Left ventricle myocardium inferior (tissue), 1 donor: ENCODE results near the gene SEMA5B. TPM values are rescaled to one million over a fixed set of nuclear protein-coding genes. Genes with fewer than 3 reads are reported as not detected.
A peak's percentile ranks its signal among the peaks of the same experiment; 100 is the strongest.

Source experiments
- DNase-seq: peaks from one replicate; pipeline ENCODE4 v3.0.0-alpha.2; 2020
- H3K27ac ChIP-seq: fragments of 200-600 bp; replicated peaks from 2 replicates; pipeline ENCODE4 v1.8.0; 2021
- H3K27me3 ChIP-seq: fragments of 200-600 bp; 2 replicates; pipeline ENCODE4 v1.8.0; 2021; ENCODE audit warnings: low read depth
- H3K36me3 ChIP-seq: fragments of 200-600 bp; 2 replicates; pipeline ENCODE4 v1.8.0; 2021
- H3K4me1 ChIP-seq: fragments of 200-600 bp; 2 replicates; pipeline ENCODE4 v1.8.0; 2021
- H3K4me3 ChIP-seq: fragments of 200-600 bp; 2 replicates; pipeline ENCODE4 v1.8.0; 2021; ENCODE audit warnings: mild to moderate bottlenecking, moderate library complexity
- H3K9me3 ChIP-seq: fragments of 200-600 bp; replicated peaks from 2 replicates; pipeline ENCODE4 v1.8.0; 2021
- CTCF ChIP-seq: fragments of 200-600 bp; IDR thresholded peaks from 2 replicates; pipeline ENCODE4 v1.8.0; 2021; ENCODE audit warnings: antibody characterized with exemption, mild to moderate bottlenecking, borderline replicate concordance
- intact Hi-C: fragments of 100-400 bp; cut with micrococcal nuclease; formaldehyde crosslinking; loops from one replicate; pipeline ENCODE4 v1.11.0; 2022
- total RNA-seq: library from RNA; stranded (reverse); fragmentation: NEBNext Ultra II Directional; extraction: Animal tissue kit (Norgen Biotek cat#: 25700); gene quantifications from one replicate; pipeline ENCODE4 v1.2.1, GENCODE V29; 2021
- donor health status: DM: no; HTN: yes; CAD: no; lungs with severe emphysema.

SEMA5B gene
- total RNA-seq, 1 donor from 2014 or later, result 5.3 TPM

GRCh38 chr3:122975163-122975923 is 52.2 kb downstream of the SEMA5B start:
- DNase-seq, result no peak
- Histone ChIP-seq H3K4me3 (no peak overlapping the region), H3K27me3 (no peaks in the 10 kb centered on the region), H3K4me1 (peaks cover 81% of the 10 kb centered on the region), H3K27ac (peak overlapping the region; percentile 92), H3K9me3 (no peaks in the 10 kb centered on the region), H3K36me3 (no peaks in the 10 kb centered on the region)
- intact Hi-C loops, result no loop called here
- TF ChIP-seq CTCF, result no peak

GRCh38 chr3:122974764-122975162 is 52.8 kb downstream of the SEMA5B start:
- DNase-seq, result peak; percentile 78
- Histone ChIP-seq H3K4me3 (no peak overlapping the region), H3K4me1 (peaks cover 87% of the 10 kb centered on the region), H3K36me3 (no peaks in the 10 kb centered on the region), H3K27me3 (no peaks in the 10 kb centered on the region), H3K27ac (peak overlapping the region; percentile 92), H3K9me3 (no peaks in the 10 kb centered on the region)
- intact Hi-C loops, result no loop called here
- no peak for TF ChIP-seq CTCF

- Histone ChIP-seq H3K36me3 (no peaks in the 10 kb centered on the region), H3K27ac (peak overlapping the region; percentile 92), H3K4me1 (peaks cover 90% of the 10 kb centered on the region), H3K4me3 (no peak overlapping the region), H3K27me3 (no peaks in the 10 kb centered on the region), H3K9me3 (no peaks in the 10 kb centered on the region)
- intact Hi-C loops, result no loop called here
- TF ChIP-seq CTCF, result no peak
- peak; percentile 52 for DNase-seq
These were observed 53.5 kb downstream of the SEMA5B start for GRCh38 chr3:122973893-122974615.

GRCh38 chr3:122972141-122972540 is 55.4 kb downstream of the SEMA5B start:
- Histone ChIP-seq H3K4me1 (peaks cover 75% of the 10 kb centered on the region), H3K27me3 (no peaks in the 10 kb centered on the region), H3K27ac (peak overlapping the region; percentile 92), H3K9me3 (no peaks in the 10 kb centered on the region), H3K36me3 (no peaks in the 10 kb centered on the region), H3K4me3 (no peak overlapping the region)
- no peak for TF ChIP-seq CTCF
- intact Hi-C loops, result no loop called here
- no peak for DNase-seq

- intact Hi-C loops, result no loop called here
- peak overlapping the region; percentile 92 for H3K27ac ChIP-seq
- TF ChIP-seq CTCF, result no peak
These were observed 57.7 kb downstream of the SEMA5B start for GRCh38 chr3:122969585-122970469.

More at GRCh38 chr3:122969585-122970469, 57.7 kb downstream of the SEMA5B start:
- DNase-seq, result no peak
- H3K9me3 ChIP-seq, result no peaks in the 10 kb centered on the region
- peak overlapping the region; percentile 33 for H3K4me3 ChIP-seq
- no peaks in the 10 kb centered on the region for H3K36me3 ChIP-seq
- no peaks in the 10 kb centered on the region for H3K27me3 ChIP-seq
- peaks cover 60% of the 10 kb centered on the region for H3K4me1 ChIP-seq
